K562 (cell line): Measurements from ENCODE around the gene TRAPPC5. TPM values are rescaled to one million over a fixed set of nuclear protein-coding genes. Genes with fewer than 3 reads are reported as not detected.

Source experiments
- CEBPB ChIP-seq: fragments of 450-650 bp; IDR thresholded peaks from 2 replicates; pipeline ENCODE4 v1.6.1; 2016; ENCODE audit warnings: missing genetic modification characterization, missing compliant biosample characterization
- CHCHD3 ChIP-seq: fragments of 250-450 bp; sonication (Bioruptor Pico); IDR thresholded peaks from 2 replicates; pipeline ENCODE4 v2.1.2; 2022; ENCODE audit warnings: mild to moderate bottlenecking
- ELF2 ChIP-seq: fragments of 250-450 bp; sonication (Bioruptor Pico); IDR thresholded peaks from 2 replicates; pipeline ENCODE4 v1.5.0; 2021; ENCODE audit warnings: mild to moderate bottlenecking
- GTF2F1 ChIP-seq: IDR thresholded peaks from 2 replicates; pipeline ENCODE4 v1.6.1; 2011; ENCODE audit warnings: low read depth, low read length, improper control_type of control experiment
- KAT2B ChIP-seq: IDR thresholded peaks from one replicate; pipeline ENCODE4 v1.6.1; 2012; ENCODE audit warnings: low read depth, mild to moderate bottlenecking, control low read depth, inconsistent platforms, low read length, moderate library complexity
- KDM1A ChIP-seq, 2 experiments: fragments of 450-650 bp; IDR thresholded peaks; 2 replicates each; pipeline ENCODE4 v1.6.1; 2016; ENCODE audit warnings: mild to moderate bottlenecking in 2 of 2
- KLF16 ChIP-seq: IDR thresholded peaks from 2 replicates; pipeline ENCODE4 v1.6.1; 2016; ENCODE audit warnings: antibody characterized with exemption
- MED1 ChIP-seq: sonication (generic); formaldehyde crosslinking; IDR thresholded peaks from 2 replicates; pipeline ENCODE4 v1.8.1; 2023; ENCODE audit warnings: missing genetic modification reagents, borderline replicate concordance
- MTF1 ChIP-seq: fragments of 250-450 bp; sonication (Bioruptor Pico); IDR thresholded peaks from 2 replicates; pipeline ENCODE4 v1.9.0; 2021; ENCODE audit warnings: moderate library complexity, mild to moderate bottlenecking, inconsistent platforms, borderline replicate concordance
- POLR2AphosphoS2 ChIP-seq: IDR thresholded peaks from 2 replicates; pipeline ENCODE4 v1.6.1; 2012; ENCODE audit warnings: low read length, improper control_type of control experiment
- RBM14 ChIP-seq: fragments of 200-400 bp; formaldehyde crosslinking; IDR thresholded peaks from 2 replicates; pipeline ENCODE4 v1.6.1; 2018; ENCODE audit warnings: low read depth, mild to moderate bottlenecking, low read length, moderate library complexity, borderline replicate concordance; ENCODE audit not compliant: insufficient read depth
- RBM34 ChIP-seq: fragments of 200-400 bp; formaldehyde crosslinking; IDR thresholded peaks from 2 replicates; pipeline ENCODE4 v1.6.1; 2018; ENCODE audit warnings: low read length, borderline replicate concordance; ENCODE audit not compliant: insufficient read depth
- SRSF1 ChIP-seq: fragments of 200-400 bp; formaldehyde crosslinking; IDR thresholded peaks from 2 replicates; pipeline ENCODE4 v1.6.1; 2017; ENCODE audit warnings: mild to moderate bottlenecking, low read depth, low read length, moderate library complexity
- TAF9B ChIP-seq: fragments of 450-650 bp; IDR thresholded peaks from 2 replicates; pipeline ENCODE4 v1.6.1; 2018; ENCODE audit warnings: mild to moderate bottlenecking; ENCODE audit not compliant: partially characterized antibody
- ZNF12 ChIP-seq: sonication (generic); formaldehyde crosslinking; IDR thresholded peaks from 2 replicates; pipeline ENCODE4 v1.4.0; 2020; ENCODE audit warnings: mild to moderate bottlenecking, missing genetic modification reagents
- ZNF143 ChIP-seq: sonication (generic); formaldehyde crosslinking; IDR thresholded peaks from 2 replicates; pipeline ENCODE4 v1.9.0; 2022; ENCODE audit warnings: mild to moderate bottlenecking, missing genetic modification reagents
- ZNF830 ChIP-seq: fragments of 250-450 bp; sonication (Bioruptor Pico); IDR thresholded peaks from 2 replicates; pipeline ENCODE4 v1.5.0; 2021; ENCODE audit warnings: mild to moderate bottlenecking
- polyA plus RNA-seq, 8 experiments: library from polyadenylated mRNA; depleted of rRNA in 4 of 8; stranded (reverse) in 5 of 8; unstranded in 3 of 8; fragments of >200 nt; fragmentation: Nextera tagmentation in 2 of 8; fragmentation: Illumina TruSeq in 1 of 8; extraction: Ambion mirVana in 2 of 8; extraction: Trizol in 1 of 8; gene quantifications; 2 replicates each; pipeline versions ENCODE4 v1.2.1 to v1.2.3, GENCODE V29; 2011 to 2014; ENCODE audit warnings: inconsistent platforms in 1 of 8, missing spikeins in 1 of 8
- total RNA-seq, 7 experiments: library from RNA; depleted of rRNA in 6 of 7; stranded (reverse); fragments of >200 nt in 6 of 7; fragmentation: Illumina TruSeq in 2 of 7; extraction: Trizol in 2 of 7; gene quantifications; 2 replicates each; pipeline versions ENCODE4 v1.2.1 to v1.2.3, GENCODE V29; 2011 to 2021; ENCODE audit warnings: low replicate concordance in 1 of 7
- TF ChIP-seq, protein P1 (sequence below): fragments of 250-450 bp; sonication (Bioruptor Pico); IDR thresholded peaks from 2 replicates; pipeline ENCODE4 v1.8.0; 2021; ENCODE audit warnings: borderline replicate concordance, mild to moderate bottlenecking, moderate library complexity; ENCODE audit not compliant: poor library complexity, severe bottlenecking
- TF ChIP-seq, protein P2 (sequence below), 2 experiments: fragments of 450-650 bp; IDR thresholded peaks; 2 replicates each; pipeline ENCODE4 v1.6.1; 2018; ENCODE audit warnings: mild to moderate bottlenecking in 2 of 2, low read depth in 1 of 2; ENCODE audit not compliant: partially characterized antibody in 2 of 2
- TF ChIP-seq, protein P3 (sequence below): fragments of 200-800 bp; sonication (Bioruptor generic); IDR thresholded peaks from 2 replicates; pipeline ENCODE4 v1.6.1; 2017; ENCODE audit warnings: missing genetic modification characterization, missing compliant biosample characterization
- TF ChIP-seq, protein P4 (sequence below): fragments of 450-650 bp; formaldehyde crosslinking; IDR thresholded peaks from 2 replicates; pipeline ENCODE4 v1.4.0; 2022; ENCODE audit warnings: missing genetic modification characterization

TRAPPC5 gene
- total and polyA plus RNA-seq, 9 of the 15 experiments (the other 6 are each of a cell fraction or from before 2014, with no cell fraction given), result 2.0 to 76.9 (median 29.3) TPM

DNA sequence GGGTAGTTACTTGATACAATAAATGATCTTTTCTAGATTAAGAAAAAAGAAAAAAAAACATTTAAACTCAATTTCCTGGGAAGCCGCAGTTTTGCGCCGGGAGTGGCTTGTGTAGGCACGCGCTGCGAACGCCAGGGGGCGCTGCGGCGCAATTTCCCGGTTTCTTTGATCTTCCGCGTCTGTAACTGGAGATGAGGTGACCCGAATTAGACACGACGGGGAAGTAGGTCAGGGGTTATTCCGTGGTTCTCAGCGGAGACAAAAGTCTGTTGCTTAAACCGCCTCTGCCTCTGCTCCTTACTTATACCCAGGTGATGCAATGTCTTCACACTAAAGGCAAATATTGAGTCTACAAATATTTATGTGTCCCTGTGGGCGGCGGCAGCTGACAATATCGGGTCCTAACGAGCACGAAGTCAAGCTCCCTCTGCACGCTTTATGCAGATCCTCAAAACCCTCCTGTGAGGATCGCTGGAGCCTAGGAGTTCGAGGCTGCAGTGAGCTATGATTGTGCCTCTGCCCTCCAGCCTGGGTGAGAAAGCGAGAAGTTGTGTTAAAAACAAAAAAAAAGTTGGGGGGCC, 28.5 kb upstream of the TRAPPC5 start (continued):
- TF ChIP-seq MTF1 (CRISPR knock-in tag) (no peak), ELF2 (CRISPR knock-in tag) (no peak), CEBPB (tag) (peak; percentile 93), POLR2AphosphoS2 (no peak), MED1 (no peak), TAF9B (no peak), SRSF1 (no peak), CHCHD3 (CRISPR knock-in tag) (no peak), GTF2F1 (no peak), ZNF12 (peak; percentile 89; the same call in 1 of the 2 replicates), ZNF830 (no peak), KDM1A (IDR thresholded peaks at IDR 0.05) (no peak), ZNF143 (CRISPR knock-in tag) (no peak), RBM34 (no peak), KAT2B (no peak), KLF16 (peak; percentile 63; the same call in 1 of the 2 replicates), RBM14 (no peak)
- TF ChIP-seq, protein P1, sequence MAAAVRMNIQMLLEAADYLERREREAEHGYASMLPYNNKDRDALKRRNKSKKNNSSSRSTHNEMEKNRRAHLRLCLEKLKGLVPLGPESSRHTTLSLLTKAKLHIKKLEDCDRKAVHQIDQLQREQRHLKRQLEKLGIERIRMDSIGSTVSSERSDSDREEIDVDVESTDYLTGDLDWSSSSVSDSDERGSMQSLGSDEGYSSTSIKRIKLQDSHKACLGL, result no peak
- TF ChIP-seq, protein P2, sequence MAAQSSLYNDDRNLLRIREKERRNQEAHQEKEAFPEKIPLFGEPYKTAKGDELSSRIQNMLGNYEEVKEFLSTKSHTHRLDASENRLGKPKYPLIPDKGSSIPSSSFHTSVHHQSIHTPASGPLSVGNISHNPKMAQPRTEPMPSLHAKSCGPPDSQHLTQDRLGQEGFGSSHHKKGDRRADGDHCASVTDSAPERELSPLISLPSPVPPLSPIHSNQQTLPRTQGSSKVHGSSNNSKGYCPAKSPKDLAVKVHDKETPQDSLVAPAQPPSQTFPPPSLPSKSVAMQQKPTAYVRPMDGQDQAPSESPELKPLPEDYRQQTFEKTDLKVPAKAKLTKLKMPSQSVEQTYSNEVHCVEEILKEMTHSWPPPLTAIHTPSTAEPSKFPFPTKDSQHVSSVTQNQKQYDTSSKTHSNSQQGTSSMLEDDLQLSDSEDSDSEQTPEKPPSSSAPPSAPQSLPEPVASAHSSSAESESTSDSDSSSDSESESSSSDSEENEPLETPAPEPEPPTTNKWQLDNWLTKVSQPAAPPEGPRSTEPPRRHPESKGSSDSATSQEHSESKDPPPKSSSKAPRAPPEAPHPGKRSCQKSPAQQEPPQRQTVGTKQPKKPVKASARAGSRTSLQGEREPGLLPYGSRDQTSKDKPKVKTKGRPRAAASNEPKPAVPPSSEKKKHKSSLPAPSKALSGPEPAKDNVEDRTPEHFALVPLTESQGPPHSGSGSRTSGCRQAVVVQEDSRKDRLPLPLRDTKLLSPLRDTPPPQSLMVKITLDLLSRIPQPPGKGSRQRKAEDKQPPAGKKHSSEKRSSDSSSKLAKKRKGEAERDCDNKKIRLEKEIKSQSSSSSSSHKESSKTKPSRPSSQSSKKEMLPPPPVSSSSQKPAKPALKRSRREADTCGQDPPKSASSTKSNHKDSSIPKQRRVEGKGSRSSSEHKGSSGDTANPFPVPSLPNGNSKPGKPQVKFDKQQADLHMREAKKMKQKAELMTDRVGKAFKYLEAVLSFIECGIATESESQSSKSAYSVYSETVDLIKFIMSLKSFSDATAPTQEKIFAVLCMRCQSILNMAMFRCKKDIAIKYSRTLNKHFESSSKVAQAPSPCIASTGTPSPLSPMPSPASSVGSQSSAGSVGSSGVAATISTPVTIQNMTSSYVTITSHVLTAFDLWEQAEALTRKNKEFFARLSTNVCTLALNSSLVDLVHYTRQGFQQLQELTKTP (IDR thresholded peaks at IDR 0.05; ENCODE audit: low read depth in 1 of 2, partially characterized antibody in 2 of 2), result peak in 1 of 2 experiments; percentile 56
- TF ChIP-seq, protein P3, sequence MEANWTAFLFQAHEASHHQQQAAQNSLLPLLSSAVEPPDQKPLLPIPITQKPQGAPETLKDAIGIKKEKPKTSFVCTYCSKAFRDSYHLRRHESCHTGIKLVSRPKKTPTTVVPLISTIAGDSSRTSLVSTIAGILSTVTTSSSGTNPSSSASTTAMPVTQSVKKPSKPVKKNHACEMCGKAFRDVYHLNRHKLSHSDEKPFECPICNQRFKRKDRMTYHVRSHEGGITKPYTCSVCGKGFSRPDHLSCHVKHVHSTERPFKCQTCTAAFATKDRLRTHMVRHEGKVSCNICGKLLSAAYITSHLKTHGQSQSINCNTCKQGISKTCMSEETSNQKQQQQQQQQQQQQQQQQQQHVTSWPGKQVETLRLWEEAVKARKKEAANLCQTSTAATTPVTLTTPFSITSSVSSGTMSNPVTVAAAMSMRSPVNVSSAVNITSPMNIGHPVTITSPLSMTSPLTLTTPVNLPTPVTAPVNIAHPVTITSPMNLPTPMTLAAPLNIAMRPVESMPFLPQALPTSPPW (CRISPR knock-in tag), result 0 out of 2 replicates have a peak, but pooled peaks have one; percentile 26
- TF ChIP-seq, protein P4, sequence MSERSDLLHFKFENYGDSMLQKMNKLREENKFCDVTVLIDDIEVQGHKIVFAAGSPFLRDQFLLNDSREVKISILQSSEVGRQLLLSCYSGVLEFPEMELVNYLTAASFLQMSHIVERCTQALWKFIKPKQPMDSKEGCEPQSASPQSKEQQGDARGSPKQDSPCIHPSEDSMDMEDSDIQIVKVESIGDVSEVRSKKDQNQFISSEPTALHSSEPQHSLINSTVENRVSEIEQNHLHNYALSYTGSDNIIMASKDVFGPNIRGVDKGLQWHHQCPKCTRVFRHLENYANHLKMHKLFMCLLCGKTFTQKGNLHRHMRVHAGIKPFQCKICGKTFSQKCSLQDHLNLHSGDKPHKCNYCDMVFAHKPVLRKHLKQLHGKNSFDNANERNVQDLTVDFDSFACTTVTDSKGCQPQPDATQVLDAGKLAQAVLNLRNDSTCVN, result no peak
